Stimulated activated CD8-positive, alpha-beta memory T cell treated with anti-CD3 and anti-CD28 coated beads, Interleukin-7, amount 100 ng/mL, for 24 hours (primary cell): ENCODE data around the gene ANO8.
"Not testable (repeated sequence)": the region's sequence is repeated elsewhere in the genome, so short reads cannot be mapped to it uniquely, and the experiment has no call there.

ENCODE experiments used
- DNase-seq: peaks from one replicate; pipeline ENCODE4 v3.0.0-alpha.2; 2020; ENCODE audit warnings: low read depth

The ANO8 gene

DNA sequence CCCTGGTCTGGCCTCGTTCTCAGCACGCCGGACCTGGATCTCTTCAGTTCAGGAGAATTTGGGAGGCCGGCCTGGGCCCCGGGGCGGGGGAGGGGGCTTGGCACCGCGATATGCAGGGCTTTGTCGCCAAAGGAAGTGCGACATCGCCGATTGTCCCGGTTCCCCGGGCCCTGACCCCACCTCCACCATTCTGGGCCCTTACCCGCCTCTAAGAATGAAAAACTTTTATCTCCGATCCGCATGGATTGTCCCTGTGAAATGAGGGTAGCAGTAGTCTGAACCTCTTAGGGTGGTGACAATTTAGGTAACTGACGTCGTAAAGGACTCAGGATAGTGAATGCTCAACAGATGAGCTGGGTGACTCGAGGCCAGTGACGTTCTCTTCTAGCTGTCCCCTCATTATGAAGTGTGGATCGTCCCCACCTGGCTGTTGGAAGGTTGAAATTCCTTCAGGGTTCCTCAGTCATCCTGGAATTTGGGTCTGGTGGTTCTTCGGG, 24.6 kb downstream of the ANO8 start:
- DNase-seq: no peak

DNA sequence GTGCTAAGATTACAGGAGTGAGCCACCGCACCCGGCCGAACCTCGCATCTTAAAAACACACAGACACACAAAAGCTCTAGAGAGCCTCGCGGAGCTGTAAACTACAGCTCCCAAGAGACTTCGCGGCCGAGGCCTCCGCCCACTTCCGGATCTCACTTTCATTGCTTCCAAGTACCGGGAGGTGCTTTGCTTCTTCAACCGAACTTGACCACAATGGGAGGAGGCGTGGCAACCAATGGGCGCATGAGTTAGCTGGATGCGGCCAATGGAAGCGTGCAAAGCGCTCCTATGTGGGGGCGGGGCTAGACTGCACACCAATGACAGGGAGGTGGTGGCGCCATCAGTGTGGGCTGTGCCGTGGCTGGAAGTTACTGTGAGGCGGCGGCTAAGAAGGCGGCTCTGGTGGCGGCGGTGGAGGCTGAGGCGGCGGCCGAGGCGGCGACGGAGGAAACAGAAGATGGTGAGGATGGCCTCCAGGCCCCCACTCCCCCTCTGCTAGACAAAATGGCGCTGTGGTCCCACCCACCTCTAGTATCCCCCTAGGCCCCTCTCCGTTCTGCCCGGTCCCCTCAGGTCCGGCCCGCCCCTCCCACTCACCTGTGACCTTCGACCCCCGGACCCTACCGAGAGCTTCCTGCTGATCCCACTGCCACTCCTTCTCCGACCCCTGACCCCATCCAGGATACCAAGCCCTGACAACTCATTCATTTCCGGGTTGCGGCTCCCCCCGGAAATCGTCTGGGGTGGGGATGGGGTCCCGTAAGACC, 25.3 kb downstream of the ANO8 start, which contains the start of gene DDA1:
TSS of gene DDA1 (plus strand) at position 366 of the 767 bp plus-strand sequence. CDS start at position 458, 92 bp downstream.
- DNase-seq: peak; percentile 98

DNA sequence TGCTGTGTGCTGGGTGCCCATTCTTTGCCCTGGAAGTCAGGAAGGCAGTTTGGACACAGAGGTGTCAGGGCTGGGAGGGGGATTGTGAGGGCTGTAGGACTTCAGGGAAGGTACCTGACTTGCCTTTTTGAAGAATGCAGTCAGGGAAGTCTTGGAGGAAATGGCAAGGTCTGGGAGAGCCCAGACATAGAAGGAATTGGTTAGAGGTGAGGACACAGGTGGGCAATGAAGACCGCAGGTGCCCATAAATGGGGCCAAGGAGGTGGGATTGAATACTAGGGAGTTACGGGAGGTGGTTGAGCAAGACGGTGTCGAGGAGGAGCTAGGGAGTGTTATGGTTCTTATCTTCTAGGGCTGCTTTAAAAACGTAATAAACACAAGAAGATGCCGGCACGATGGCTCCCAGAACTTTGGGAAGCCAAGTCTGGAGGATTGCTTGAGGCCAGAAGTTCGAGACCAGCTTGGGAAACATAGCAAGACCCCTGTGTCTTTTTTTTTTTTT, 26.7 kb downstream of the ANO8 start:
- no peak for DNase-seq

DNA sequence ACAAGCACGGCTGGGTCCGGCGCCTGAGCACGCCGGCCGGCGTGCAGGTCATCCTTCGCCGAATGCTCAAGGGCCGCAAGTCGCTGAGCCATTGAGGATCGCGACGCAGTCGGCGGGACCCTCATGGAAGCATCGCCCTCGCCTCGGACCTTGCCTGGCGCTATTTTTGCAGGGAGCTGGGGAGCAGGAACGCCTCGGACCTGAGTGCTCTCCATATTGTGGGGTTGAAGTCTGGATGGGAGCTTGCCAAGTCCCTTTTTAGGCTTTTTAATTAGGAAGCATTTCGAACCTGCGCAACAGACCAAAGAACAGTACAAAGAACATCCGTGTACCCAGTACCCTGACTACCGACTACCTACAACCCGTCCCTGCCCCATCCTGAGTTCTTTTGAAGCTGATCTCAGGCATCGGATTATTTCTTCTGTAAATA, 28.4 kb downstream of the ANO8 start:
- DNase-seq: no peak

DNA sequence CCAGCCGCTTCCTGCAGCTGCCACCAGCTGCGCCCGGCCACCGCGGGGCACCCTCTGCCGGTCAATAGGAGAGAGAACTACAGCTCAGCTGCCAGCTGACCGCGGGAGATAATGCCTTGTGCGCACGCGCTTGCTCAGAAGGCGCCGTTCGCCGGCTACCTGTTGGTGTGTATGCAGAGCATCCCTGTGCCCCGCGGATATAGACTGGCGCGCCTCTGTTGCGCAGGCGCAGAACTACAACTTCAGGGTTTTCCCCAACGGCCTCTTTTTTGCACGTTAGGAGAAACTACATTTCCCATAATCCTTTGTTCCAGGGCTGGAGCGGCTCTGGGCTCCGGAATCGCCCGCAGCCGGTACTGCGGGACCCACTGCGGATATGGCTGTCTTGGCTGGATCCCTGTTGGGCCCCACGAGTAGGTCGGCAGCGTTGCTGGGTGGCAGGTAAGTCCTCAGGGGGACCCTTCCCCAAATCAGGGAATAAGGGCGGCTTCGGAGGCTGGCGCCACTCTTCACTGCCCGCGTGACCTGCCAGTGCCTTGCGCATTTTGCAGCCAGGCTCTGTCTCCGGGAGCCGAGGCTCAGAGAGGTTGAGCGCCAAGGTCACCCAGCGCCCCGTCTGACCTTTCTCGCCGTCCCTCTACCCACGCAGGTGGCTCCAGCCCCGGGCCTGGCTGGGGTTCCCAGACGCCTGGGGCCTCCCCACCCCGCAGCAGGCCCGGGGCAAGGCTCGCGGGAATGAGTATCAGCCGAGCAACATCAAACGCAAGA, 29.0 kb downstream of the ANO8 start, which contains the start of gene MRPL34:
TSS of gene MRPL34 (plus strand) at position 356 of the 768 bp plus-strand sequence. CDS start at position 377, 21 bp downstream.
- peak; percentile 81 for DNase-seq

DNA sequence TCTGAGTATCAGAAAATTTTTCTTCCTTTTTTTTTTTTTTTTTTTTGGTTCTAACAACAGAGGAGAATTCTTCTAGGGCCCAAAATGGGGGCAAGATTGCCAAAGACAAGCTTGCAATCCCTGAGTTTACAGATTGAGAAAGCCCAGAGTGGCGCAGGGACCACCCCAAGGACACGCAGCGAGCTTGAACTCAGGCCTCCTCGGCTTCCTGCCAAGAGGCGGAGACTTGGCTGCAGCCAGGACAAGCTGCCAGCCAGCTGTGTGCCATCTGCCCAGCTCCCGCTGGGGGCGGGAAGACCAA, 29.5 kb downstream of the ANO8 start:
- DNase-seq: no peak

DNA sequence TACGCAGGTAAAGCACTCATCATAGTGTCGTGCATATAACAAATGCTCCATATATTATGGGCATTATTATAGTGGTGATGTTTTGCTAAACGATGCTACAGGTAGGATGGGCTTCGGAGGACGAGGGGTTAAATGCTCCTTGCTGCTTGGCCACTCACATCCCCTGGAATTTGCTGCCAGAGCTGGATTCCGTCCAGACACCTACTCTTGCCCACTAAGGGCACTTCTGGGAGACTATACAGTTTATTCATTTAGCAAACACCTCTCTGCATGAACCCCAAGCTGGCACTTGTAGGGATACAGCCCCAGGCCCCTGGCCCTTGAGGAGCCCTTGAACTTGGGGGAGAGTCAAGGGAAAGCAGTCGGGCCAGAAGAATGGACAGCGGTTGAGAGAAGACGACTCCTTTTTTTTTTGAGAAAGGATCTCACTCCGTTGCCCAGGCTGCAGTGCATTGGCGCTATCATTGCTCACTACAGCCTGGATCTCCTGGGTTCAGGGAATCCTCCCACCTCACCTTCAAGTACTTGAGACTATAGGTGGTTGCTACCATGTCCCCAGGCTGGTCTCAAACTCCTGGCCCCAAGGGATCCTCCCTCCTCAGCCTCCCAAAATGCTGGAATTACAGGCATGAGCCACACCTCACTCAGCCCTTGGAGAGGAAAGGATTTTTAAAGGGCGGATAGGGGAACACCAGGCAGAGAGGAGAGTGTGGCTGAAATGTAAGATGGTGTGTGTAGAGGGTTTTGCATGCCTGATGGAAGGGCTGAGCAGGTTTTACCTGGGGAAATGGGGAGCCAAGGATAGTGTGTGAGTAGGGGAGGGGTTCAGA, 30.1 kb downstream of the ANO8 start:
- DNase-seq: no peak

DNA sequence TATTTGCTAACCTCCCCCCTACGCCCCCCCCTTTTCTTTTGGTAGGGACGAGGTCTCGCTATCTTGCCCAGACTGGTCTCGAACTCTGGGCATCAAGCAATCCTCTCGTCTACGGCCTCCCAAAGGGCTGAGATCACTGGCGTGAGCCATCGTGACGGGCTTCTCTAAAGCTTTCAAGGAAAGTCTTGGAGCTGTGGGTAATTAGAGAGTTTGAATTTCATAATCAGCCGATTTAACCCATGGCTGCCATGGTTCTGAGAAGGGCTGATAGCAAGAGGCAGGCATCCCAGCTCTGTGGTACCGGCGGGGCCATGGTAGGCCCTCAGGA, 30.8 kb downstream of the ANO8 start:
- no peak for DNase-seq

DNA sequence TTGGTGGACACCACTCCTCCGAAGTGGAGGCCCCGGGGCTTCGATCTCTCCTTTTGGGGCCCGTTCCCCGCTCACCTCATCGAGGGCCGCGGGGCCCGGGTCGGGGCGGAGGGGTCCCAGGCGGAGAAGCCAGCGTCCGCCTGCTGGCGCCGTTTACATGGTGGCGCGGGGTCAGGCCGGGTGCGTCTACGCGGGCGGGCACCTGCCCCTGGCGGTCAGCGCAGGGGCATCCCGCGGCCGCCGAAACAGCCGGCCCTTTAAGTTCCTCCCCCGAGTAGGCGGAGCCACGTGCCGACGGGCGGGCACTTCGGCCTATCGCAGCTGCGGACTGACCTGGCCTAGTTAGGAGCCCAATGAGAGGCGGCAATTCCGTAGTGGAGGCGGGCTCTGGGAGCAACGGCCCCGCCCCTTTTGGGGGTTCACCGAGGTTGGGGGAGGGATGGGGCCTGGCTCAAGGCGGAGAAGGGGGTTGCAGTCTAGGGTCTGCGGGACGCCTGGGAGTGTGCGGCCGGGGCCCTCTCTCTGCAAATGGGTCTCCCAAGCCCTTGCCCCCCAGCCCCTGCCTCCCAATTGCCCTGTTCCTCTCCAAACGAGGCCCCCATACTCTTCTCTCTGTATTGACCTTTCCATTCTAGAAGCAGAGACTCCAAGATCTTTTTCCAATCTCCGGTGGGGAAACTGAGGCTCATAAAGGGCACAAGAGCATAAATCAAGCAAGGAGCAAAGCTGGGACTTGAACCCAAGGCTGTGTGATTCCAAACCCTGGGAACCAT, 31.3 kb downstream of the ANO8 start, which contains the start of gene ABHD8:
TSS of gene ABHD8 (minus strand) at position 259 of the 773 bp plus-strand sequence. CDS start 1,809 bp downstream, outside the sequence.
- DNase-seq: peak; percentile 88

DNA sequence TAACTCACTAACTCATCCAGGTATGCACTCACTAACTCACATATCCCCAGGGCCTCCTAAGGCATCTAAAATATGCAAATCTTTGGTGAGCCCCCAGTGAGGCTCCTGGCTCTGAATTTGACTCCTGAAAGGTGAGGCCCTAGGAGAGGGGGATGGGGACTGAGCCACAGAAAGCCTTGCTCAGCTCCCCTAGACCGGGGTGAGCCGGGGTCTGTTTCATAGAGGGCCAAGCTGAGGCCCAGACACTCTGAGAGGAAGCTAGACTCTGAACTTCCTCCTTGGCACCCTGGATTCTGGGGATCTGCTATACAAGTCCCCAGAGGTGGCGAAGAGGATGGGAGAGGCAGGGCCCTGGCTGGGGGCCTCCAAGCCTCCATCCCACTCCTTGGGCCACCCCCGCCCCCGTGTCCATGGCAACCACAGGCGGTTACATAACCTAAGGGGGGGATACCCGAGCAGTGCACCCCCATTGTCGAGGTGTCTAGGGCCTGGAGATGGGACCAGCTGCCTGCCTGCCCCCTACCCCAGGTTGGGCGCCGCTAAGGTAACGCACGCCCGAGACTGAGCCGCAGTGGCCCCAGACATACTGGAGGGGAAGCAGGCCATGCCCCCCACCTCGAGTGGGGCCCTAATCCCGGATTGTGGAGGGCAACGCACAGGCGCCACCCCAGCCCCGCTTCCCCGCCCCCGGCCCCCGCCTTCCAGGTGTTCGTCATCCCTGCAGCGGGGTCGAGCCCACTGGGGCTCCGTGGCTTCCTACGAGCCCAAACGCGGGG, 32.1 kb downstream of the ANO8 start:
- DNase-seq: no peak

DNA sequence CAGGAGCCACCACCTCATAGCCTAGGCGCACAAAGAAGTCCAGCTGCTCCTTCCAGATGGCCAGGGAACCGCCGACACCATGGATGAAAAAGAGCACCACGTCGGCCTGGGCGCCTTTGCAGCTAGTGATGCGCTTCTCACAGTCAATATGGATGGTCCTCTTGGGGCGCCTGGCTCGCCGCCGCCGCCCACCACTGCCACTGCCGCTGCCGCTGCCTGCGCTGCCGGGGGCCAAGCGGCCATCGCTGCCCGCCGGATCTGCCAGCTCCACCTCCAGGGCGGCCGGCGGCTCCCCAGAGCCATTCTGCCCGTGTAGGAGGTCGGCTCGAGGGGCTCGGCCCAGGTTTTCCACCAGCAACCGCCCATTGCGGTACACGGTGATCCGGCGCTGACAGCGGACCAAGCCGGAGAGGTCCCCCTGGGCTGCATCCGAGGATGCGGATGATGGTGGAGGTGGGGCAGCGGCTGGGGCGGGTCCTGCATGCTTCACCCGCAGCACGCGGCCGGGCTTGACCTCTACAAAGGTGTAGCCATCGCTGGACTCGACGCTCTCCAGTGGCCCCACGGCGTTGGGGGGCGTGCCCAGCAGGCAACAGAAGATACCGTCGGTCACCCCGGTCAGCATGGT, 33.5 kb downstream of the ANO8 start:
- no peak for DNase-seq

DNA sequence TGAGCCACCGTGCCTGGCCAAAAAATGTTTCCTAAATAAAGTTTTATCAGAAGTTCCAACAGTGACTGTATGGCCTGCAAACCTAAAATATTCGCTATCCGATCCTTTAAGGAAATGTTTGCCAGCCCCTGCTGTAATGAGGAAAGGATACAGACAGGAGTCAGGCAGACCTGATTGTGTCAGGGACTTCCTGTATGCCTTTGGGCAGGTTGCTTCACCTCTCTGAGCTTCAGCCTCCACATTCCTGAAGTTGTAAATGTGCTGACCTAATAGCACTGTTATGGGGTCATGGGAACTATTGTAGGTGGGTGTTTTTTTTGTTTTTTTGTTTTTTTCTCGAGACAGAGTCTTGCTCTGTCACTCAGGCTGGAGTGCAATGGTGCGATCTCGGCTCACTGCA, 37.7 kb downstream of the ANO8 start:
- DNase-seq: no peak

DNA sequence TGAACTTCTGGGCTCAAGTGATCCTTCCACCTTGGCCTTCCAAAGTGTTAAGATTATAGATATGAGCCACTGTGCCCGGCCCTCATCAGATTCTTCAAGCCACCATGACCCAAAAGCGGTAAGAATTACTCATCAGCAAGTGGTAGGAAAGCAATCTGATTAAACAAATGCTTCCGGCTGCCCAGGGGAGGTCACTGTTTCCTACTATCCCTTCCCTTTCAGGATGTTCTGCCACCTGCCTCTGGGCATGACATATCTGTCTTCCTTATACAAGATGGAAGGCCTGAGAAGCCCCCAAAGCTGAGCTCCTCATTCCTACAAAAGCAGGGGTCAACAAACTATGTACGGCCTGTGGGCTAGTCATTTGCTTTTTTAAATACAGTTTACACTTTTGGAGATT, 38.4 kb downstream of the ANO8 start:
- no peak for DNase-seq

DNA sequence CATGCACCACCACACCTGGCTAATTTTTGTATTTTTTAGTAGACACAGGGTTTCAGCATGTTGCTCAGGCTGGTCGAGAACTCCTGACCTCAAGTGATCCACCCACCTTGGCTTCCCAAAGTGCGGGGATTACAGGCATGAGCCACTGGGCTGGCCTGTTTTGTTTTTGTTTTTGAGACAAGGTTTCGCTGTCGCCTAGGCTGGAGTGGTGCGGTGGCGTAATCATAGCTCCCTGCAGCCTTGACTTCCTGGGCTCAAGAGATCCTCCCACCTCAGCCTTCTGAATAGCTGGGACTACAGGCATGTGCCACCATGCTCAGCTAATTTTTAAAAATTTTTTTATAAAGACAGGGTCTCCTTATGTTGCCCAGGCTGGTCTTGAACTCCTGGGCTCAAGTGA, 39.1 kb downstream of the ANO8 start:
- DNase-seq: not testable (repeated sequence)

DNA sequence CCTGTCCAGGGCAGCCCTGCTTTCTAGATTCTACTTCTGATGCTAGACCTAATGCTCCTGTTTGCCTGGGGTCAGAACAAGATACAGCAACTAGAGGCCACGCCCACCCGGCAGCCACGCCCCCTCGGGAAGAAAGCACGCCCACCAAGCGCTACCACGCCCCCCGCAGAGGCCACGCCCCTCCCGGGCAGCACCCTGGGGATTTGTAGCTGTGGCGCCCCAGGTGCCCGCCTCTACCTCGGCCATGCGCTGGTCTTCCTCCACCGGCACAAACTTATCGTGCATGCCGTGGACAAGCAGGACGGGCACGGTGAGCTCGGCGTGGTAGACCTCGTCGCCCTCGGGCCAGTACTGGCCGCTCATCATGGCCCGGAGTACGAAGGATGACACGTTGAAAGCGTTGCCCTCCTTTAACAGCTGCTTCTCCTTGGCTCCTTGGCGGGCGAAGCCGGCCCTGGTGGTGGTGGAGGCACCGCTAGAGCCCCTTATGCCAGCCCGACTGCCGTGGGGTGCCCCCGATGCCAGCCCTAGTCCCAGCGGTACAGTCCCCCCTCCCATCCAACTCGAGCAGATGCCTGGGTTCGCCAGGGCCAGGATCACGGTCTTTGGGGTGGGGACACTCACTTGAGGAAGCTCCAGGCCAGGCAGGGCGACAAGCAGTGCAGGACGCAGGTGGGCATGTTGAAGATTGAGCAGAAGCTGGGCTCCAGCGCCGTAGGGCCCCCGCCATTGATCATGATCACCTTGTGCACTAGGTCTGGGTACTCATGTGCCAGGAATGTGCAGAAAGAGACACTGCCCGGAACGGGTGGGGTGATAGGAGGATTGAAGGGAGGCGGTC, 40.4 kb downstream of the ANO8 start:
- peak; percentile 55 for DNase-seq

DNA sequence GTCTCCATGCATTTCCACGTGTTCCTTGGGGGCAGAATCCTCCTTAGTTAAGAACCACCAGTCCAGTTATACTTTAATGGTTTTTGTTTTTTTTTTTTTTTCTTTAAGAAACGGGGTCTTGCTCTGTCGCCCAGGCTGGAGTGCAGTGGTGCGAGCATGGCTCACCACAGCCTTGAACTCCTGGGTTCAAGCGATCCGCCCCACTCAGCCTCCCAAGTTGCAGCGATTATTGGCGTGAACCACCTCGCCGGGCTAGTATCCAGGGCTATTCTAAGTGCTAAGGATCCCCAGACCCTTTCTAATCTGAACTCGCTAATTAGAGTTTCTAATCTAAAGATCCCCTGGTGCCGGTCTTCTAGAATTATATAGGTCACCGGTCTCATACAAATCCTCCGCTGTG, 41.0 kb downstream of the ANO8 start:
- DNase-seq: no peak

DNA sequence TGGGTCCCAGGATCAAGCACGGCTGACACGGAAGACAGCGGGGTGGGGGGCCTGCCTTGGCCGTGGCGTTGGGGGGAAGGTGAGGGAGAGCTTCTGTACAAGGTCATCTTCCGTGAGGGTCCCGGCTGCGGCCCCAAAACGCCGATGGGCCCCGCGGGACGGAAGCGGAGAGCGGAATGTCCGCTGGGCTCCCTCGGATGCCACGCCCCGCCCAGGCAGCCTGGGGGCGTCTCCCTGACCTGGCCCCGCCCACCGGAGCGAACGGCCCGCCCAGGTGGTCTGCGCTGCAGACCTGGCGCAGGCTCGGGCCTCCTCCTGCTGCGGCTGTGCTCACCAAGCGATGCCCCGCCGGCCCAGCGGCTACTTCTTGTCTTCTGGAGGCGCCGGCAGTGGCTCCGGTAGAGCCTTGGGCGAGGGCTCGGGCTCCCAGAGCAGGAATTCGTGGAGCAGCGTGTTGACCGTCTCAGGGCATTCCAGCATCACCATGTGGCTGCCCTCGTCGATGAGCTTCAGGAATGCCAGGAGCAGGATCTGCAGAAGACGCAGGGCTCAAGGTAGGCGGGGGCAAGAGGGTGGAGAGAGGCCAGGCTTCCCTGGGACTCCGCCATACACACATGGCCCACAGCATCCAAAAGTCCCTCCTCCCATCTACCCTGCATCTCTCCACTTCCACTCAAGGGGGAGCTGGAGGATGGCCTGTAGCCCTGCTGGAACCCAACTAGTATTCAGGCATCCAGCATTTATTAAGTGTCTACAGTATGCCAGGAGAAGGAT, 42.2 kb downstream of the ANO8 start:
- peak; percentile 67 for DNase-seq

DNA sequence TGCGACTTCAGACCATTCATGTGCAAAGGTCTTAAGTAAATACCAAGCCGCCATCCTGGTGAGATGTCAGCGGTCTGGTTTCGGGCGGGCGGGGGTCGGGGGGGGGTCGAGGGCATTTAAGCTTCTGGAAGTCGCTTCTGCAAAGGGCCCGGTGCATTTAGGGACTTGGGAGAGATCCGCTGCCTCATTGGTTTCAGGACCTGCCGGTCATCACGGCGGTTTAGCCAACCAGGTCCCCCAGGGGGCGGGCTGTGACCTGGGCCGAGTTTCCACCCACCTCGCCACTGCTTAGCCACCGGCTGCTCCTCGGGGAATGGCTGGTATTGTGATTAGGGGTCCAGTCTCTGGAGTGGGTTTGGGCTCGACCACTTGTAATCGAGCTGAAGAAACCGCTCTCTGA, 45.2 kb downstream of the ANO8 start:
- DNase-seq: peak; percentile 43
